ENCODE data around the gene GBP3. TPM values are rescaled to one million over a fixed set of nuclear protein-coding genes. Genes with fewer than 3 reads are reported as not detected.

Gene GBP3
- total and polyA plus RNA-seq, 2 of the 8 experiments (the other 6 are each of a cell fraction or from before 2014, with no cell fraction given) = not detected

DNA sequence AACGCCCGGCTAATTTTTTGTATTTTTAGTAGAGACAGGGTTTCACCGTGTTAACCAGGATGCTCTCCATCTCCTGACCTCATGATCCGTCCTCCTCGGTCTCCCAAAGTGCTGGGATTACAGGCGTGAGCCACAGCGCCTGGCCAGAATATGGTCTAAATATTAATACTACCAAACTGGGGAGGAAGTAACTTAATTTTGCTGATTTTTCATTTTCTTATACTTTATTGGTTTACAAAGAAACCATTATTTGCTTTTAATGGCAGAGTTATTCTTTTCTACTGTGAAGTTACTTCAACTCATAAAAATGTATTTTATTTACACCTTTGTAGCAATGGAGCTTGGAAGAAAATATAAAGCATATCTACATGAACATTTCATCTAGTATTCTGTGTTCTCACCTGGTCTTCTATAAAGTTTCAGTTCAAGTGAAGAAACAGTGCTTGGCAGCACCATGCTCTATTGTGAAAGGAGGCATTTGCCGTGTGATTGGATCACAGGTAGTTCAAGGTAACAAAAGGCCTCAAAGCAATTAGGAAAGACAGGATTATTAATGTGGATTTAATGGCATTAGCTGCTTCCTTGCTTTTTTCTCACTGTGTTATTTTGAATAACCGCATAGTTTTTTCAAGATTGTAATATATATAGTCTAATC is 28.8 kb upstream of the GBP3 start (continued):
- TF ChIP-seq, protein P1, sequence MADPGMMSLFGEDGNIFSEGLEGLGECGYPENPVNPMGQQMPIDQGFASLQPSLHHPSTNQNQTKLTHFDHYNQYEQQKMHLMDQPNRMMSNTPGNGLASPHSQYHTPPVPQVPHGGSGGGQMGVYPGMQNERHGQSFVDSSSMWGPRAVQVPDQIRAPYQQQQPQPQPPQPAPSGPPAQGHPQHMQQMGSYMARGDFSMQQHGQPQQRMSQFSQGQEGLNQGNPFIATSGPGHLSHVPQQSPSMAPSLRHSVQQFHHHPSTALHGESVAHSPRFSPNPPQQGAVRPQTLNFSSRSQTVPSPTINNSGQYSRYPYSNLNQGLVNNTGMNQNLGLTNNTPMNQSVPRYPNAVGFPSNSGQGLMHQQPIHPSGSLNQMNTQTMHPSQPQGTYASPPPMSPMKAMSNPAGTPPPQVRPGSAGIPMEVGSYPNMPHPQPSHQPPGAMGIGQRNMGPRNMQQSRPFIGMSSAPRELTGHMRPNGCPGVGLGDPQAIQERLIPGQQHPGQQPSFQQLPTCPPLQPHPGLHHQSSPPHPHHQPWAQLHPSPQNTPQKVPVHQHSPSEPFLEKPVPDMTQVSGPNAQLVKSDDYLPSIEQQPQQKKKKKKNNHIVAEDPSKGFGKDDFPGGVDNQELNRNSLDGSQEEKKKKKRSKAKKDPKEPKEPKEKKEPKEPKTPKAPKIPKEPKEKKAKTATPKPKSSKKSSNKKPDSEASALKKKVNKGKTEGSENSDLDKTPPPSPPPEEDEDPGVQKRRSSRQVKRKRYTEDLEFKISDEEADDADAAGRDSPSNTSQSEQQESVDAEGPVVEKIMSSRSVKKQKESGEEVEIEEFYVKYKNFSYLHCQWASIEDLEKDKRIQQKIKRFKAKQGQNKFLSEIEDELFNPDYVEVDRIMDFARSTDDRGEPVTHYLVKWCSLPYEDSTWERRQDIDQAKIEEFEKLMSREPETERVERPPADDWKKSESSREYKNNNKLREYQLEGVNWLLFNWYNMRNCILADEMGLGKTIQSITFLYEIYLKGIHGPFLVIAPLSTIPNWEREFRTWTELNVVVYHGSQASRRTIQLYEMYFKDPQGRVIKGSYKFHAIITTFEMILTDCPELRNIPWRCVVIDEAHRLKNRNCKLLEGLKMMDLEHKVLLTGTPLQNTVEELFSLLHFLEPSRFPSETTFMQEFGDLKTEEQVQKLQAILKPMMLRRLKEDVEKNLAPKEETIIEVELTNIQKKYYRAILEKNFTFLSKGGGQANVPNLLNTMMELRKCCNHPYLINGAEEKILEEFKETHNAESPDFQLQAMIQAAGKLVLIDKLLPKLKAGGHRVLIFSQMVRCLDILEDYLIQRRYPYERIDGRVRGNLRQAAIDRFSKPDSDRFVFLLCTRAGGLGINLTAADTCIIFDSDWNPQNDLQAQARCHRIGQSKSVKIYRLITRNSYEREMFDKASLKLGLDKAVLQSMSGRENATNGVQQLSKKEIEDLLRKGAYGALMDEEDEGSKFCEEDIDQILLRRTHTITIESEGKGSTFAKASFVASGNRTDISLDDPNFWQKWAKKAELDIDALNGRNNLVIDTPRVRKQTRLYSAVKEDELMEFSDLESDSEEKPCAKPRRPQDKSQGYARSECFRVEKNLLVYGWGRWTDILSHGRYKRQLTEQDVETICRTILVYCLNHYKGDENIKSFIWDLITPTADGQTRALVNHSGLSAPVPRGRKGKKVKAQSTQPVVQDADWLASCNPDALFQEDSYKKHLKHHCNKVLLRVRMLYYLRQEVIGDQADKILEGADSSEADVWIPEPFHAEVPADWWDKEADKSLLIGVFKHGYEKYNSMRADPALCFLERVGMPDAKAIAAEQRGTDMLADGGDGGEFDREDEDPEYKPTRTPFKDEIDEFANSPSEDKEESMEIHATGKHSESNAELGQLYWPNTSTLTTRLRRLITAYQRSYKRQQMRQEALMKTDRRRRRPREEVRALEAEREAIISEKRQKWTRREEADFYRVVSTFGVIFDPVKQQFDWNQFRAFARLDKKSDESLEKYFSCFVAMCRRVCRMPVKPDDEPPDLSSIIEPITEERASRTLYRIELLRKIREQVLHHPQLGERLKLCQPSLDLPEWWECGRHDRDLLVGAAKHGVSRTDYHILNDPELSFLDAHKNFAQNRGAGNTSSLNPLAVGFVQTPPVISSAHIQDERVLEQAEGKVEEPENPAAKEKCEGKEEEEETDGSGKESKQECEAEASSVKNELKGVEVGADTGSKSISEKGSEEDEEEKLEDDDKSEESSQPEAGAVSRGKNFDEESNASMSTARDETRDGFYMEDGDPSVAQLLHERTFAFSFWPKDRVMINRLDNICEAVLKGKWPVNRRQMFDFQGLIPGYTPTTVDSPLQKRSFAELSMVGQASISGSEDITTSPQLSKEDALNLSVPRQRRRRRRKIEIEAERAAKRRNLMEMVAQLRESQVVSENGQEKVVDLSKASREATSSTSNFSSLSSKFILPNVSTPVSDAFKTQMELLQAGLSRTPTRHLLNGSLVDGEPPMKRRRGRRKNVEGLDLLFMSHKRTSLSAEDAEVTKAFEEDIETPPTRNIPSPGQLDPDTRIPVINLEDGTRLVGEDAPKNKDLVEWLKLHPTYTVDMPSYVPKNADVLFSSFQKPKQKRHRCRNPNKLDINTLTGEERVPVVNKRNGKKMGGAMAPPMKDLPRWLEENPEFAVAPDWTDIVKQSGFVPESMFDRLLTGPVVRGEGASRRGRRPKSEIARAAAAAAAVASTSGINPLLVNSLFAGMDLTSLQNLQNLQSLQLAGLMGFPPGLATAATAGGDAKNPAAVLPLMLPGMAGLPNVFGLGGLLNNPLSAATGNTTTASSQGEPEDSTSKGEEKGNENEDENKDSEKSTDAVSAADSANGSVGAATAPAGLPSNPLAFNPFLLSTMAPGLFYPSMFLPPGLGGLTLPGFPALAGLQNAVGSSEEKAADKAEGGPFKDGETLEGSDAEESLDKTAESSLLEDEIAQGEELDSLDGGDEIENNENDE (IDR thresholded peaks at IDR 0.05; ENCODE audit: insufficient replicate concordance, low read length) = no peak
- TF ChIP-seq SAP30 (IDR thresholded peaks at IDR 0.05; ENCODE audit: insufficient read depth, insufficient replicate concordance, low read length) (no peak), CREB1 (IDR thresholded peaks at IDR 0.05) (no peak), CTBP2 (IDR thresholded peaks at IDR 0.05; ENCODE audit: borderline replicate concordance, insufficient read depth, insufficient read length, low read length) (no peak), TAF7 (optimal IDR thresholded peaks at IDR 0.05; ENCODE audit: borderline replicate concordance, low read depth, low read length) (no peak)
- TF ChIP-seq, protein P2, sequence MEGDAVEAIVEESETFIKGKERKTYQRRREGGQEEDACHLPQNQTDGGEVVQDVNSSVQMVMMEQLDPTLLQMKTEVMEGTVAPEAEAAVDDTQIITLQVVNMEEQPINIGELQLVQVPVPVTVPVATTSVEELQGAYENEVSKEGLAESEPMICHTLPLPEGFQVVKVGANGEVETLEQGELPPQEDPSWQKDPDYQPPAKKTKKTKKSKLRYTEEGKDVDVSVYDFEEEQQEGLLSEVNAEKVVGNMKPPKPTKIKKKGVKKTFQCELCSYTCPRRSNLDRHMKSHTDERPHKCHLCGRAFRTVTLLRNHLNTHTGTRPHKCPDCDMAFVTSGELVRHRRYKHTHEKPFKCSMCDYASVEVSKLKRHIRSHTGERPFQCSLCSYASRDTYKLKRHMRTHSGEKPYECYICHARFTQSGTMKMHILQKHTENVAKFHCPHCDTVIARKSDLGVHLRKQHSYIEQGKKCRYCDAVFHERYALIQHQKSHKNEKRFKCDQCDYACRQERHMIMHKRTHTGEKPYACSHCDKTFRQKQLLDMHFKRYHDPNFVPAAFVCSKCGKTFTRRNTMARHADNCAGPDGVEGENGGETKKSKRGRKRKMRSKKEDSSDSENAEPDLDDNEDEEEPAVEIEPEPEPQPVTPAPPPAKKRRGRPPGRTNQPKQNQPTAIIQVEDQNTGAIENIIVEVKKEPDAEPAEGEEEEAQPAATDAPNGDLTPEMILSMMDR (IDR thresholded peaks at IDR 0.05; ENCODE audit: control extremely low read depth in 1 of 3, insufficient read depth in 1 of 3, low read depth in 1 of 3, low read length in 3 of 3) = no peak
